Calu3 (cell line): ENCODE measurements around the gene FBXL7. TPM values are rescaled to one million over a fixed set of nuclear protein-coding genes. Genes with fewer than 3 reads are reported as not detected.

Experiments used
- BruUV-seq: library from RNA; stranded (reverse); fragments of 400-500 nt; replicated peaks from 2 replicates; lab custom pipeline; 2021; lab: Mats Ljungman, UMichigan
- CTCF ChIA-PET: fragments of 300-600 bp; sonication (Branson Sonifier 250); formaldehyde crosslinking; loops from one replicate; lab custom pipeline; 2022; ENCODE audit warnings: antibody characterized with exemption; lab: Charles Lee
- DNase-seq: peaks from one replicate; pipeline ENCODE4 v3.0.0; 2022
- H3K27ac Mint-ChIP-seq: one replicate; pipeline ENCODE4 v1.8.0; 2022; ENCODE audit warnings: mixed read lengths; ENCODE audit not compliant: unreplicated experiment
- H3K27me3 Mint-ChIP-seq: one replicate; pipeline ENCODE4 v1.8.0; 2022; ENCODE audit warnings: mixed read lengths; ENCODE audit not compliant: unreplicated experiment
- H3K36me3 Mint-ChIP-seq: one replicate; pipeline ENCODE4 v1.8.0; 2022; ENCODE audit warnings: mild to moderate bottlenecking, moderate library complexity, mixed read lengths; ENCODE audit not compliant: insufficient read depth, unreplicated experiment
- H3K4me1 Mint-ChIP-seq: one replicate; pipeline ENCODE4 v1.8.0; 2022; ENCODE audit warnings: mild to moderate bottlenecking, low read depth, mixed read lengths; ENCODE audit not compliant: unreplicated experiment
- H3K4me3 Mint-ChIP-seq: one replicate; pipeline ENCODE4 v1.8.0; 2022; ENCODE audit warnings: mild to moderate bottlenecking, low read depth, moderate library complexity, mixed read lengths; ENCODE audit not compliant: unreplicated experiment
- H3K9me3 Mint-ChIP-seq: one replicate; pipeline ENCODE4 v1.8.0; 2022; ENCODE audit warnings: low read depth, mixed read lengths; ENCODE audit not compliant: unreplicated experiment
- intact Hi-C: fragments of 100-400 bp; cut with micrococcal nuclease; formaldehyde crosslinking; loops from one replicate; pipeline ENCODE4 v1.10.0; 2022; ENCODE audit not compliant: unreplicated experiment
- total RNA-seq: library from RNA; stranded (reverse); gene quantifications from 2 replicates; pipeline ENCODE4 v1.2.3, GENCODE V29; 2022
- TF ChIP-seq, protein P1 (sequence below): fragments of 200-600 bp; IDR thresholded peaks from one replicate; pipeline ENCODE4 v1.8.0; 2022; ENCODE audit warnings: antibody characterized with exemption; ENCODE audit not compliant: unreplicated experiment

The FBXL7 gene
- total RNA-seq, 1 experiment from 2014 or later, result not detected

DNA sequence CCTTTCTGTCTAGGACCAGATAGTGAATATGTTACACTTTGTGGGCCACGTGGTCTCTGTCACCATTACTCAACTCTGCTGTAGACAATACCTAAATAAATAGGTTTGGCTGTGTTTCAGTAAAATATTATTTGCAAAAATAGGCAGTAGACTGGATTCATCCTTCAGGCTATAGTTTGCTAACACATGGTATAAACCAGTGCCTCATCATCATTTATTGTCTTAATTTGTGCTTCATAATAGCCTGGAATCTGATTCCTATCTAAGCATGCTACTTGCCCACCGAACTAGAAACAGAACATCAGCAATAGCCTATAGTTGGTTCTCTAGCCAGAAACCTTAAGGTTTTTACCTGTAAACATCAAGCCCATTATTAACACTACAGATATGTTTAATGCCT lies 215.6 kb downstream of the FBXL7 start:
- BruUV-seq, result no TSS peak
- TF ChIP-seq, protein P1, sequence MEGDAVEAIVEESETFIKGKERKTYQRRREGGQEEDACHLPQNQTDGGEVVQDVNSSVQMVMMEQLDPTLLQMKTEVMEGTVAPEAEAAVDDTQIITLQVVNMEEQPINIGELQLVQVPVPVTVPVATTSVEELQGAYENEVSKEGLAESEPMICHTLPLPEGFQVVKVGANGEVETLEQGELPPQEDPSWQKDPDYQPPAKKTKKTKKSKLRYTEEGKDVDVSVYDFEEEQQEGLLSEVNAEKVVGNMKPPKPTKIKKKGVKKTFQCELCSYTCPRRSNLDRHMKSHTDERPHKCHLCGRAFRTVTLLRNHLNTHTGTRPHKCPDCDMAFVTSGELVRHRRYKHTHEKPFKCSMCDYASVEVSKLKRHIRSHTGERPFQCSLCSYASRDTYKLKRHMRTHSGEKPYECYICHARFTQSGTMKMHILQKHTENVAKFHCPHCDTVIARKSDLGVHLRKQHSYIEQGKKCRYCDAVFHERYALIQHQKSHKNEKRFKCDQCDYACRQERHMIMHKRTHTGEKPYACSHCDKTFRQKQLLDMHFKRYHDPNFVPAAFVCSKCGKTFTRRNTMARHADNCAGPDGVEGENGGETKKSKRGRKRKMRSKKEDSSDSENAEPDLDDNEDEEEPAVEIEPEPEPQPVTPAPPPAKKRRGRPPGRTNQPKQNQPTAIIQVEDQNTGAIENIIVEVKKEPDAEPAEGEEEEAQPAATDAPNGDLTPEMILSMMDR, result no peak
- no peak for DNase-seq
- Mint-ChIP-seq H3K36me3 (no peaks in the 10 kb centered on the region), H3K4me1 (no peaks in the 10 kb centered on the region), H3K27me3 (no peaks in the 10 kb centered on the region), H3K27ac (no peak overlapping the region), H3K4me3 (no peak overlapping the region), H3K9me3 (peaks cover 9% of the 10 kb centered on the region)
- CTCF ChIA-PET, result no interaction called here
- intact Hi-C loops, result no loop called here

GRCh38 chr5:15715967-15716366 lies 216.0 kb downstream of the FBXL7 start:
- no peaks in the 10 kb centered on the region for H3K36me3 Mint-ChIP-seq
- CTCF ChIA-PET, result no interaction called here
- TF ChIP-seq, protein P1, result no peak
- H3K4me1 Mint-ChIP-seq, result no peaks in the 10 kb centered on the region
- no peak overlapping the region for H3K27ac Mint-ChIP-seq
- H3K9me3 Mint-ChIP-seq, result peaks cover 8% of the 10 kb centered on the region
- intact Hi-C loops, result no loop called here
- H3K27me3 Mint-ChIP-seq, result no peaks in the 10 kb centered on the region
- DNase-seq, result no peak
- no peak overlapping the region for H3K4me3 Mint-ChIP-seq
- no TSS peak for BruUV-seq

DNA sequence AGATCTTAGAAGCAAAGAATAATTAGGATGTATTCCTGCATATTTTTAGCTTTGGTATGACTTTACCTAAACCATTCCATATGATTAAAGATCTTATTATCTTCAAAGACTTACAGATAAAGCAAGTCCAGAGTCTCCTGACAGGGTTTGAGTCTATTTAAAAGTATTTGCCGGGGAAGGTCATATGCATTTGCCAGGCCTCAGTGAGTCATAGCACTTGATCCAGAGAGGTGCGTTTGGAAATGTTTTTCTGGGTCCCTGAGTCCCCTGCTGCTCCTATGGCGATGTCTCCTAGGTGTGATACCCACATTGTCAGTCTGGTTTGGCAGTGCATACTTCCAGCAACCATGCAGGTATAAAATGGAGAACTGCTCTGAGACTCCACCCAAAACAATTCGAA lies 217.0 kb downstream of the FBXL7 start:
- Mint-ChIP-seq H3K4me3 (no peak overlapping the region), H3K27me3 (no peaks in the 10 kb centered on the region), H3K4me1 (no peaks in the 10 kb centered on the region), H3K9me3 (peaks cover 6% of the 10 kb centered on the region), H3K27ac (no peak overlapping the region), H3K36me3 (no peaks in the 10 kb centered on the region)
- BruUV-seq, result no TSS peak
- CTCF ChIA-PET, result no interaction called here
- no peak for DNase-seq
- TF ChIP-seq, protein P1, result no peak
- intact Hi-C loops, result no loop called here

DNA sequence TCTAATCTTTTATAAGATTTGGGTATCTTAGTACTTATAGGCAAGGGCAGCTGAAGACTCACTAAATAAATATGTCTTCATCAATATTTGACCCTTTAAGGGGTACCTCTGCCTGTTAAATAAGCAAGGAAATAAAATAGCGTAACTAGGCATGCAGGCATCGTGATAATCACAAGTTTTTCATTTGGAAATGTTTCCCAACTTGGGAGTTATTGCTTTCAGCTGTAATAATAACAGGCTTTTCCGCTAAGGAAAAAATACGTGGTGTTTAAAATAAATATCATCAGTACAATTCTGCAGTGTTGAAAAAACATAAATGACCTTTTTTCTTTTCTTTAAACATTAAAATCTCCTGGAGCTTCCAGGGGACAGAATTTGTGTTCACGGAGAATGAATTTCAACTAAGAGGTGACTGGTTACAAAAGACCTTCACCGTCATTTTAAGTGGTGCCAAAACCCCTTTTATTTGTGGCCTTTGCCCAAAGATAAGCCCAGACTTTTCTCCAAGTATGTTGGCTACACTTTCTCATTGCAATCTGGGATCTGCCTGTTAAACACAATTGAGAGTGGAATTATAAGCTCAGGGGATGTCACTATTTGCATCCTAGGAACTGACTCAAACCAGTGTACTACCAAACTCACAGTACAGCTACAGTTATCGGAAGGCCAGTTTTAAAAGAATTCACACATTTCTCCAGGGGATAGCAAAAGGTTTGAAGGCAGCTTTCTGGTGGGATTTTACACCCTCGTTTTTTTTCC lies 218.6 kb downstream of the FBXL7 start:
- Mint-ChIP-seq H3K4me3 (no peak overlapping the region), H3K36me3 (no peaks in the 10 kb centered on the region), H3K4me1 (no peaks in the 10 kb centered on the region), H3K27me3 (no peaks in the 10 kb centered on the region), H3K27ac (no peak overlapping the region), H3K9me3 (peaks cover 6% of the 10 kb centered on the region)
- CTCF ChIA-PET, result no interaction called here
- TF ChIP-seq, protein P1, result no peak
- DNase-seq, result no peak
- intact Hi-C loops, result no loop called here
- BruUV-seq, result no TSS peak
